Mesodermal cell (in vitro differentiated cells): Measurements from ENCODE around the gene SLC38A3.
"Not testable (repeated sequence)": the region's sequence is repeated elsewhere in the genome, so short reads cannot be mapped to it uniquely, and the experiment has no call there.

Source experiments
- H3K27ac ChIP-seq: 2 replicates; pipeline ENCODE4 v1.7.0; 2013; ENCODE audit warnings: mild to moderate bottlenecking, low read depth, low read length, moderate library complexity; ENCODE audit not compliant: severe bottlenecking
- H3K36me3 ChIP-seq: 2 replicates; pipeline ENCODE4 v1.7.1; 2013; ENCODE audit warnings: mild to moderate bottlenecking, low read length, moderate library complexity; ENCODE audit not compliant: control insufficient read depth, insufficient read depth
- H3K4me1 ChIP-seq: one replicate; pipeline ENCODE4 v1.7.1; 2013; ENCODE audit warnings: mild to moderate bottlenecking, low read length; ENCODE audit not compliant: insufficient read depth, control insufficient read depth, poor library complexity, severe bottlenecking
- H3K4me3 ChIP-seq: 2 replicates; pipeline ENCODE4 v1.7.0; 2013; ENCODE audit warnings: low read length, control low read depth, mild to moderate bottlenecking; ENCODE audit not compliant: insufficient read depth, poor library complexity, severe bottlenecking; ENCODE audit errors: extremely low read depth
- H3K9me3 ChIP-seq: 2 replicates; pipeline ENCODE4 v1.7.1; 2013; ENCODE audit warnings: mild to moderate bottlenecking, low read length, moderate library complexity; ENCODE audit not compliant: control insufficient read depth
- WGBS, 2 experiments: methylation state at CpG; one replicate each; pipeline ENCODE4 v1.1.5; 2013; ENCODE audit warnings: missing lambda C conversion rate in 2 of 2; ENCODE audit not compliant: insufficient coverage in 2 of 2; 5-methylcytosine and 5-hydroxymethylcytosine counted together

Gene SLC38A3

GRCh38 chr3:50203113-50203808, 1.8 kb upstream of the SLC38A3 start:
- Histone ChIP-seq H3K9me3 (no peaks in the 10 kb centered on the region), H3K27ac (no peak overlapping the region), H3K4me1 (peaks cover 13% of the 10 kb centered on the region), H3K36me3 (no peaks in the 10 kb centered on the region), H3K4me3 (no peak overlapping the region)
- WGBS, 2 experiments: 94 to 95% methylated on average over 6 to 8 of the region's 9 CpGs

- no peak overlapping the region for H3K4me3 ChIP-seq
- H3K36me3 ChIP-seq: no peaks in the 10 kb centered on the region
- WGBS, 2 experiments: 80 to 88% methylated on average over 6 to 8 of the region's 12 CpGs
- H3K4me1 ChIP-seq: peaks cover 13% of the 10 kb centered on the region
- no peaks in the 10 kb centered on the region for H3K9me3 ChIP-seq
- no peak overlapping the region for H3K27ac ChIP-seq
Measured at GRCh38 chr3:50203809-50204803, 965 bp upstream of the SLC38A3 start.

- WGBS, 2 experiments: 2% methylated on average over 58 to 67 of the region's 67 CpGs
- peaks cover 13% of the 10 kb centered on the region for H3K4me1 ChIP-seq
- no peak overlapping the region for H3K27ac ChIP-seq
- H3K9me3 ChIP-seq: no peaks in the 10 kb centered on the region
- H3K36me3 ChIP-seq: no peaks in the 10 kb centered on the region
- H3K4me3 ChIP-seq: peak overlapping the region; percentile 47
Measured at GRCh38 chr3:50205413-50206276, 574 bp downstream of the SLC38A3 start.

DNA sequence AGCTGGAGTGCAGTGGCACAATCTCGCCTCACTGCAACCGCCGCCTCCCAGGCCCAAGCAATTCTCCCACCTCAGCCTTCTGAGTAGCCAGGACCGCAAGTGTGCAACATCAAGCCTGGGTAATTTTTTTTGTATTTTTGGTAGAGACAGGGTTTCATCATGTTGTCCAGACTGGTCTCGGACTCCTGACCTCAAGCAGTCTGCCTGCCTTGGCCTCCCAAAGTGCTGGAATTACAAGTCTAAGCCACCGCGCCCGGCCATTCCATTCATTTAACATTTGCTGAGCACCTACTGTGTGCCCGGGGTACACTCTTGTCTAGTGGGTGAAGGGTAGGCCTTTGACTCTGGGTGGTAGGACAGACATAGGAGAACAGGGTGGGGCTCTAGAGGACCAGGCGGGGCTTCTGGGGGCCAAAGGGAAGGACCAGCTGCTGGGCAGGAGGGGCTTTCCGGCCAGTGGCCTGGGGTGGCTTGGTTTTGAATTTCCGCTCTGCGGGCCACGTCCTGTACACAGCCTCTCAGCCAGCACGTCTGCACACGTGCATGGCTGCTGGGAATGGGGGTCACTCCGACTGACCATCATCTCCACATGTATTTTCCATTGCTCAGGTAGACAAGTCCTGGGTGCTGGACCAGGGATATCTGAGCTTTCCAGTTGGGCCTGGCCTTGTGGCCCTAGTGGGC, 2.4 kb downstream of the SLC38A3 start:
- H3K4me1 ChIP-seq: peaks cover 16% of the 10 kb centered on the region
- no peak overlapping the region for H3K4me3 ChIP-seq
- 94 to 95% methylated on average over 10 to 15 of the region's 17 CpGs for WGBS, 2 experiments
- H3K9me3 ChIP-seq: no peaks in the 10 kb centered on the region
- no peaks in the 10 kb centered on the region for H3K36me3 ChIP-seq
- no peak overlapping the region for H3K27ac ChIP-seq

GRCh38 chr3:50208677-50209344, 3.7 kb downstream of the SLC38A3 start:
- H3K4me3 ChIP-seq: no peak overlapping the region
- no peaks in the 10 kb centered on the region for H3K36me3 ChIP-seq
- H3K4me1 ChIP-seq: peaks cover 16% of the 10 kb centered on the region
- WGBS, 2 experiments: 83% methylated on average over 11 to 13 of the region's 14 CpGs
- H3K27ac ChIP-seq: no peak overlapping the region
- H3K9me3 ChIP-seq: no peaks in the 10 kb centered on the region

GRCh38 chr3:50210176-50210509, 5.1 kb downstream of the SLC38A3 start:
- 92% methylated on average over 5 of the region's 5 CpGs for WGBS, 2 experiments
- no peak overlapping the region for H3K4me3 ChIP-seq

GRCh38 chr3:50210510-50211367, 5.7 kb downstream of the SLC38A3 start:
- no peaks in the 10 kb centered on the region for H3K9me3 ChIP-seq
- H3K36me3 ChIP-seq: no peaks in the 10 kb centered on the region
- H3K27ac ChIP-seq: no peak overlapping the region
- H3K4me1 ChIP-seq: peaks cover 6% of the 10 kb centered on the region
- no peak overlapping the region for H3K4me3 ChIP-seq
- 77 to 82% methylated on average over 12 of the region's 13 CpGs for WGBS, 2 experiments

More at GRCh38 chr3:50210176-50210509, 5.1 kb downstream of the SLC38A3 start:
- Histone ChIP-seq H3K9me3 (no peaks in the 10 kb centered on the region), H3K4me1 (peaks cover 7% of the 10 kb centered on the region), H3K27ac (no peak overlapping the region), H3K36me3 (no peaks in the 10 kb centered on the region)

GRCh38 chr3:50211368-50211717, 6.3 kb downstream of the SLC38A3 start:
- not testable (repeated sequence) for H3K4me3 ChIP-seq, H3K36me3 ChIP-seq, H3K27ac ChIP-seq, H3K4me1 ChIP-seq, H3K9me3 ChIP-seq
- 82 to 86% methylated on average over 2 to 4 of the region's 5 CpGs for WGBS, 2 experiments

DNA sequence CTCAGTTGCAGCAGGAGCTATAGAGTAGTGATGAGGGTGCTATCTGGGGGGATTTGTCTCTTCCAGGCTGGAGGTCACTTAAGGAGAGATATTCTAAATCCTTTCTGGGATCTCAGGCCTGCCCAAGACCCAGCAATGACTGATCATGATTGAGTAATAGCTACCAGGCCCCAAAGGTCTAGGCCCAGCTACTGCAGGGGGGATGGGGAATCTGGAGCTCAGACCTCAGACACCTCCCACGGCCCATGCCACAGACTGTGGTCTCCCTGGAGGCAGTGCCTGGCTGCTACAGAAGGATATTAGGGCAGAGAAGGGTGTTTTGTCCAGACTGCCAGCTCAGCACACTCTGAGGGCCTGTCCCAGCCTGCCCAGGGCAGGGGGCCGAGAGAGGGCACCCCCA, 6.9 kb downstream of the SLC38A3 start:
- H3K9me3 ChIP-seq: no peaks in the 10 kb centered on the region
- H3K4me3 ChIP-seq: no peak overlapping the region
- no peaks in the 10 kb centered on the region for H3K36me3 ChIP-seq
- peaks cover 3% of the 10 kb centered on the region for H3K4me1 ChIP-seq
- 100% methylated on average over 1 of the region's 2 CpGs for WGBS, 2 experiments
- no peak overlapping the region for H3K27ac ChIP-seq
